DOHH2 (cell line): ENCODE measurements around the gene STK17A.

Experiments used
- H3F3A ChIP-seq: fragments of 200-600 bp; sonication (generic), shearing (Covaris generic); 2 replicates; pipeline ENCODE4 v1.6.0; 2016; ENCODE audit warnings: antibody characterized with exemption, mild to moderate bottlenecking; ENCODE audit not compliant: control insufficient read depth, insufficient read depth
- H3K27ac ChIP-seq: fragments of 200-600 bp; sonication (generic); 2 replicates; pipeline ENCODE4 v1.5.1; 2014; ENCODE audit warnings: low read depth, mild to moderate bottlenecking, low read length, moderate library complexity
- H3K27me3 ChIP-seq: fragments of 200-600 bp; sonication (generic); 2 replicates; pipeline ENCODE4 v1.6.1; 2014; ENCODE audit warnings: mild to moderate bottlenecking, low read length, mixed read lengths; ENCODE audit not compliant: control insufficient read depth
- H3K36me3 ChIP-seq: fragments of 200-600 bp; sonication (generic); 2 replicates; pipeline ENCODE4 v1.6.1; 2014; ENCODE audit warnings: mild to moderate bottlenecking, low read length, moderate library complexity, mixed read lengths; ENCODE audit not compliant: control insufficient read depth
- H3K4me1 ChIP-seq: fragments of 200-600 bp; sonication (generic); 2 replicates; pipeline ENCODE4 v1.6.1; 2014; ENCODE audit warnings: mild to moderate bottlenecking, low read length, mixed read lengths; ENCODE audit not compliant: control insufficient read depth
- H3K4me2 ChIP-seq: fragments of 200-600 bp; sonication (generic); 2 replicates; pipeline ENCODE4 v1.6.0; 2014; ENCODE audit warnings: mild to moderate bottlenecking, low read length, moderate library complexity
- H3K4me3 ChIP-seq: fragments of 200-600 bp; sonication (generic); 2 replicates; pipeline ENCODE4 v1.5.1; 2014; ENCODE audit warnings: mild to moderate bottlenecking, low read length, mixed read lengths
- H3K79me2 ChIP-seq: fragments of 200-600 bp; sonication (generic); 2 replicates; pipeline ENCODE4 v1.6.1; 2014; ENCODE audit warnings: mild to moderate bottlenecking, low read length, mixed read lengths; ENCODE audit not compliant: control insufficient read depth
- H3K9me2 ChIP-seq: fragments of 200-600 bp; sonication (generic); replicated peaks from 2 replicates; pipeline ENCODE4 v1.6.1; 2014; ENCODE audit warnings: mild to moderate bottlenecking, low read length, mixed read lengths; ENCODE audit not compliant: control insufficient read depth
- H3K9me3 ChIP-seq: fragments of 200-600 bp; sonication (generic); 2 replicates; pipeline ENCODE4 v1.6.1; 2014; ENCODE audit warnings: antibody characterized with exemption, low read length, mixed read lengths; ENCODE audit not compliant: control insufficient read depth, insufficient read depth
- H4K20me1 ChIP-seq: fragments of 200-600 bp; sonication (generic); 2 replicates; pipeline ENCODE4 v1.6.0; 2014; ENCODE audit warnings: low read depth, mild to moderate bottlenecking, antibody characterized with exemption, low read length, moderate library complexity; ENCODE audit not compliant: control insufficient read depth, insufficient read depth
- EZH2phosphoT487 ChIP-seq: fragments of 200-600 bp; sonication (generic); IDR thresholded peaks from 2 replicates; pipeline ENCODE4 v1.6.1; 2017; ENCODE audit warnings: borderline replicate concordance, mild to moderate bottlenecking, antibody characterized with exemption, low read length, moderate library complexity, mixed read lengths
- TF ChIP-seq, protein P1 (sequence below): fragments of 200-600 bp; sonication (generic); IDR thresholded peaks from one replicate; pipeline ENCODE4 v1.5.1; 2014; ENCODE audit warnings: antibody characterized with exemption, mild to moderate bottlenecking, low read depth, low read length; ENCODE audit not compliant: poor library complexity, severe bottlenecking

STK17A gene

DNA sequence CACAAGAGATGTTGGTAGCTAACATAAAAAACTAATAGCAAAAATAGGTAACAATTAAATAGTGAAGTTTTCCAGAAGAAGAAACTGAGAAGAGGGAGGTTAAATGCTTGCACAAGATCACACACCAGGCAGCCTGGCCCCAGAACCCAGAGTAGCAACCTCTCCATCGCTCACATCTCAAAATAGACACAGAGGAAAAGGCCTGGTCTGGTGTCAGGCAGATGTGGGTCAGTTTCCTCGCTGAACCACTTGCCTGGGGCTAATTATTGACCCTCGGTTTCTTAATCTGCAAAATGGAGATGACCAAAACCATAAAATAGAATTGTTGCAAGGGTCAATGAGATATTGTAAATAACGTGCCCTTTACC is 44.5 kb upstream of the STK17A start:
- H3K4me1 ChIP-seq, result no peaks in the 10 kb centered on the region
- no peaks in the 10 kb centered on the region for H3K36me3 ChIP-seq
- no peak overlapping the region for H3K27ac ChIP-seq
- no peaks in the 10 kb centered on the region for H3K9me2 ChIP-seq
- no peaks in the 10 kb centered on the region for H3K79me2 ChIP-seq
- no peaks in the 10 kb centered on the region for H4K20me1 ChIP-seq
- H3K4me2 ChIP-seq, result no peak overlapping the region
- TF ChIP-seq, protein P1, sequence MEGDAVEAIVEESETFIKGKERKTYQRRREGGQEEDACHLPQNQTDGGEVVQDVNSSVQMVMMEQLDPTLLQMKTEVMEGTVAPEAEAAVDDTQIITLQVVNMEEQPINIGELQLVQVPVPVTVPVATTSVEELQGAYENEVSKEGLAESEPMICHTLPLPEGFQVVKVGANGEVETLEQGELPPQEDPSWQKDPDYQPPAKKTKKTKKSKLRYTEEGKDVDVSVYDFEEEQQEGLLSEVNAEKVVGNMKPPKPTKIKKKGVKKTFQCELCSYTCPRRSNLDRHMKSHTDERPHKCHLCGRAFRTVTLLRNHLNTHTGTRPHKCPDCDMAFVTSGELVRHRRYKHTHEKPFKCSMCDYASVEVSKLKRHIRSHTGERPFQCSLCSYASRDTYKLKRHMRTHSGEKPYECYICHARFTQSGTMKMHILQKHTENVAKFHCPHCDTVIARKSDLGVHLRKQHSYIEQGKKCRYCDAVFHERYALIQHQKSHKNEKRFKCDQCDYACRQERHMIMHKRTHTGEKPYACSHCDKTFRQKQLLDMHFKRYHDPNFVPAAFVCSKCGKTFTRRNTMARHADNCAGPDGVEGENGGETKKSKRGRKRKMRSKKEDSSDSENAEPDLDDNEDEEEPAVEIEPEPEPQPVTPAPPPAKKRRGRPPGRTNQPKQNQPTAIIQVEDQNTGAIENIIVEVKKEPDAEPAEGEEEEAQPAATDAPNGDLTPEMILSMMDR, result no peak
- TF ChIP-seq EZH2phosphoT487, result no peak
- H3K4me3 ChIP-seq, result no peak overlapping the region
- peaks cover 19% of the 10 kb centered on the region for H3K27me3 ChIP-seq
- H3F3A ChIP-seq, result no peaks in the 10 kb centered on the region
- no peaks in the 10 kb centered on the region for H3K9me3 ChIP-seq

DNA sequence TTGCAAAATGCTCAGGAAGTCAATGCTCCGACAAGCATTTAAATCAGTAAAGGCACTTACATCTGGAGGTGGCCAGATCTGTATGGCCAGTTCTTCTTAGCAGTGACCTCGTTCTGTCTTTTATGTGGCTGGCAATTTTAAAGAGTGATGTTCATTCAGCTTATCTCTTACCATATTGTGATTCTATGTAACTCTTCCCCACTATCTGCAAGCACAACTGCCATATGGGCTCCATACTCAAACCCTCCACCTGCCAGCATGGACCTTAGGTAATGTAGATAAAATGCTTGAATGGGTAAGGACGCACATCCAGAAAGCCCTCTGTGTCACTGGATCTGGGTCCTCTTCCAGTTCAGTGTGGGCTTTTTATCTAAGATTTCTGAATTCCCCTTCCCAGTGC is 42.4 kb upstream of the STK17A start:
- H3K4me3 ChIP-seq, result no peak overlapping the region
- no peaks in the 10 kb centered on the region for H3F3A ChIP-seq
- H3K27me3 ChIP-seq, result peaks cover 19% of the 10 kb centered on the region
- no peaks in the 10 kb centered on the region for H3K4me1 ChIP-seq
- no peaks in the 10 kb centered on the region for H3K9me2 ChIP-seq
- no peak overlapping the region for H3K27ac ChIP-seq
- no peaks in the 10 kb centered on the region for H3K36me3 ChIP-seq
- H3K9me3 ChIP-seq, result no peaks in the 10 kb centered on the region
- H4K20me1 ChIP-seq, result no peaks in the 10 kb centered on the region
- H3K4me2 ChIP-seq, result no peak overlapping the region
- H3K79me2 ChIP-seq, result no peaks in the 10 kb centered on the region
- TF ChIP-seq EZH2phosphoT487, result no peak
- TF ChIP-seq, protein P1, result no peak

DNA sequence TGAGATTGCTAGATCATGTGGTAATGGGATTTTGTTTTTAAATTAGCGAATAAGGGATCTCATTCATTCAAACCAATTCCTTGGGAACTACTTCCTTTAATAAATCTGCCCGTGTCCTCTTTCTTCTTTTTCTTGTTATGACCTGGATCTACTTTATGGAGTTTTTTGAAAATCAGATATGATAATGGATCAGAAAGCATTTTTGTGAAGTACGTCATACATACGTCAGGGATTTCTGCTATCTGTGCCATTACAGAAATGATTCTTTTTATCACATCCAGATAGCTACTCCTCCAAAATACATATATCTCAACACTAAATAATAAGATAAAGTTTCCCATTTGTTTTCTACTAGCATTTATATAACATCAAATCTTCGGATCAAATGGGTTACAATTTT is 40.2 kb upstream of the STK17A start:
- TF ChIP-seq EZH2phosphoT487, result no peak
- TF ChIP-seq, protein P1, result no peak
- H3K9me3 ChIP-seq, result no peaks in the 10 kb centered on the region

DNA sequence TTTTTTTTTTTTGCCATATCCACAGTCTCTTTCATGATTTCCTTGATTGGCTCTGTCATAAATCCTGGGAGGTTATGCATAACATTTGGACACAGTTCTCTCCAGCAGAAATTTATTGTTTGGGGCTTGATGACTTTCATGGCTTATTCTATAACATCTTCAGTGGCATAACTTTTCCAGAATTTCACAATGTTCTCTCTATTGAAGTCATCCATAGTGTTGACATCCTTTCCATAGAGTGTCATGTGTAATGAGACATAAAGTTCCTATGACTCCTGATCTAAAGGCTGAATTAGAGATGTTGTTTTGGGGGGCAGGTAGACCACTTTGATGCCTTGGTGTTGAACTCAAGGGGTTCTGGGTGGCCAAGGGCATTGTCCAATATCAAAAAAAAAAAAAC is 36.7 kb upstream of the STK17A start:
- Histone ChIP-seq H3K36me3 (no peaks in the 10 kb centered on the region), H3K27ac (no peak overlapping the region), H3K4me3 (no peak overlapping the region), H3F3A (no peaks in the 10 kb centered on the region), H3K79me2 (no peaks in the 10 kb centered on the region), H3K9me2 (no peaks in the 10 kb centered on the region), H3K27me3 (peaks cover 21% of the 10 kb centered on the region), H3K4me1 (no peaks in the 10 kb centered on the region), H3K9me3 (no peaks in the 10 kb centered on the region), H3K4me2 (no peak overlapping the region), H4K20me1 (no peaks in the 10 kb centered on the region)
- TF ChIP-seq, protein P1, result no peak
- TF ChIP-seq EZH2phosphoT487, result no peak

More for the DNA sequence above, 40.2 kb upstream of the STK17A start:
- H3F3A ChIP-seq, result no peaks in the 10 kb centered on the region
- no peak overlapping the region for H3K4me3 ChIP-seq
- H3K9me2 ChIP-seq, result no peaks in the 10 kb centered on the region
- peaks cover 25% of the 10 kb centered on the region for H3K27me3 ChIP-seq
- no peaks in the 10 kb centered on the region for H3K79me2 ChIP-seq
- H3K27ac ChIP-seq, result no peak overlapping the region
- no peaks in the 10 kb centered on the region for H3K4me1 ChIP-seq
- H4K20me1 ChIP-seq, result no peaks in the 10 kb centered on the region
- H3K4me2 ChIP-seq, result no peak overlapping the region
- no peaks in the 10 kb centered on the region for H3K36me3 ChIP-seq
